Activated T-helper 2 cell treated with anti-CD3 and anti-CD28 coated beads, Interferon-gamma antibody, Interleukin-2, Interleukin-4, amounts not matched to agents 10 μg/mL and 5 μg/mL and 100 μg/mL, durations not matched to agents 14 hours and 24 hours and 36 hours (primary cell): ENCODE data around the gene FAM234B. TPM values are rescaled to one million over a fixed set of nuclear protein-coding genes. Genes with fewer than 3 reads are reported as not detected.
"Not testable (repeated sequence)": the region's sequence is repeated elsewhere in the genome, so short reads cannot be mapped to it uniquely, and the experiment has no call there.

Experiments used
- DNase-seq: peaks from one replicate; pipeline ENCODE4 v3.0.0; 2021; ENCODE audit warnings: low spot score
- H3K27ac Mint-ChIP-seq: one replicate; pipeline ENCODE4 v1.8.0; 2021; ENCODE audit warnings: mixed read lengths
- H3K27me3 Mint-ChIP-seq: one replicate; pipeline ENCODE4 v1.8.0; 2021; ENCODE audit warnings: low read depth, mixed read lengths
- H3K36me3 Mint-ChIP-seq: one replicate; pipeline ENCODE4 v1.8.0; 2021; ENCODE audit warnings: low read depth, mixed read lengths
- H3K4me1 Mint-ChIP-seq: one replicate; pipeline ENCODE4 v1.8.0; 2021; ENCODE audit warnings: low read depth, mixed read lengths
- H3K4me3 Mint-ChIP-seq: one replicate; pipeline ENCODE4 v1.8.0; 2021; ENCODE audit warnings: low read depth, mild to moderate bottlenecking, moderate library complexity, mixed read lengths
- H3K9me3 Mint-ChIP-seq: one replicate; pipeline ENCODE4 v1.8.0; 2021; ENCODE audit warnings: mixed read lengths
- intact Hi-C: fragments of 100-400 bp; cut with micrococcal nuclease; formaldehyde crosslinking; loops from one replicate; pipeline ENCODE4 v1.15.1; 2023
- total RNA-seq: library from RNA; stranded (reverse); gene quantifications from 2 replicates; pipeline ENCODE4 v1.2.3, GENCODE V29; 2022

Gene FAM234B
- total RNA-seq, 1 donor from 2014 or later = 6.8 TPM

DNA sequence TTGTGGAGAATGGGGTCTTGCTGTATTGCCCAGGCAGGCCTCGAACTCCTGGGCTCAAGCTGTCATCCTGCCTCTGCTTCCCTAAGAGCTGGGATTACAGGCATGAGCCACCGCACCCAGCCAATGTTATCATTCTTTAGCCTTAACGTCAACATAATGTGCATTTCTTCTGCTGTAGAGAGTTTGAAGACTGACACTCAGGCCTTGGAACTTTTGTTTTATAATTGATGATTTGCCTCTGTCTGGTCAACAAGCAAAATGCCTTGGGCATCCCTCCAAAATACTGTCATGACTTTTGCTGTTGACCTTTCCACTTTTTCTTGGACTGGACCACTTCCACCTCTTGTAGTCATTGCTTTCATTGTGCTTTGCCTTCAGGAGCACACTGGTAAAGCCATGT is 29.0 kb downstream of the FAM234B start:
- no peaks in the 10 kb centered on the region for H3K4me1 Mint-ChIP-seq
- no peak overlapping the region for H3K27ac Mint-ChIP-seq
- no peaks in the 10 kb centered on the region for H3K9me3 Mint-ChIP-seq
- no peak for DNase-seq
- H3K27me3 Mint-ChIP-seq = no peaks in the 10 kb centered on the region
- H3K36me3 Mint-ChIP-seq = peaks cover 3% of the 10 kb centered on the region
- H3K4me3 Mint-ChIP-seq = no peak overlapping the region
- intact Hi-C loops = no loop called here

GRCh38 chr12:13074396-13075117 is 30.4 kb downstream of the FAM234B start:
- Mint-ChIP-seq H3K27ac (no peak overlapping the region), H3K4me1 (no peaks in the 10 kb centered on the region), H3K27me3 (no peaks in the 10 kb centered on the region), H3K36me3 (peaks cover 3% of the 10 kb centered on the region), H3K4me3 (no peak overlapping the region), H3K9me3 (no peaks in the 10 kb centered on the region)
- DNase-seq = no peak
- intact Hi-C loops = no loop called here

- Mint-ChIP-seq H3K27ac (no peak overlapping the region), H3K9me3 (no peaks in the 10 kb centered on the region), H3K4me1 (no peaks in the 10 kb centered on the region), H3K27me3 (no peaks in the 10 kb centered on the region), H3K36me3 (peaks cover 3% of the 10 kb centered on the region), H3K4me3 (no peak overlapping the region)
- no peak for DNase-seq
- intact Hi-C loops = no loop called here
Measured at GRCh38 chr12:13075118-13075480, 30.9 kb downstream of the FAM234B start.

- intact Hi-C loops = no loop called here
- Mint-ChIP-seq H3K27ac (no peak overlapping the region), H3K27me3 (no peaks in the 10 kb centered on the region), H3K4me1 (no peaks in the 10 kb centered on the region), H3K36me3 (peaks cover 3% of the 10 kb centered on the region), H3K9me3 (no peaks in the 10 kb centered on the region), H3K4me3 (no peak overlapping the region)
- DNase-seq = no peak
Measured at GRCh38 chr12:13075786-13076570, 31.8 kb downstream of the FAM234B start.

- H3K9me3 Mint-ChIP-seq = no peaks in the 10 kb centered on the region
- H3K4me1 Mint-ChIP-seq = no peaks in the 10 kb centered on the region
- no peak overlapping the region for H3K27ac Mint-ChIP-seq
- peaks cover 3% of the 10 kb centered on the region for H3K36me3 Mint-ChIP-seq
- DNase-seq = no peak
- H3K27me3 Mint-ChIP-seq = no peaks in the 10 kb centered on the region
- no peak overlapping the region for H3K4me3 Mint-ChIP-seq
- intact Hi-C loops = no loop called here
Measured at GRCh38 chr12:13079440-13079906, 35.3 kb downstream of the FAM234B start.

DNA sequence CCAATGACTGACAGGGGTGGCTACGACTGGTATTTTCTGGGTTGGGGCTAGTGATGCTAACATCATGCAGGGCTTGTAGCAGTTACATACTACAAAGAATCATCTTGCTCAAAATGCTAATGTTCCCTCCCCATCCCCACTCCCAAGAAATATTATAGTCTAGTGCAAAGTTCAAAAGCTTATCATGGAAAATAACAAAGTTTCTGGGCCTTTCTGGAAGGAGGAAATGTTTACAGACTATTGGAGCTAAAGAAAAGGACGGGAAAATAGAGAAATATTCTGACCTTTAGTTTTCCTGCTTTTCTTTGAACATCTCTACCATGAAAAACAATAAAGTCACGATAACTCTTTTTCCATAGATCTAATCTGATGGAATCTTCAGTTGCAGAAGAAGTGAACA is 36.1 kb downstream of the FAM234B start:
- no peak overlapping the region for H3K27ac Mint-ChIP-seq
- no peak overlapping the region for H3K4me3 Mint-ChIP-seq
- peaks cover 3% of the 10 kb centered on the region for H3K36me3 Mint-ChIP-seq
- no peak for DNase-seq
- H3K27me3 Mint-ChIP-seq = no peaks in the 10 kb centered on the region
- H3K4me1 Mint-ChIP-seq = peaks cover 4% of the 10 kb centered on the region
- no peaks in the 10 kb centered on the region for H3K9me3 Mint-ChIP-seq
- intact Hi-C loops = no loop called here

- Mint-ChIP-seq H3K27ac (no peak overlapping the region), H3K36me3 (no peaks in the 10 kb centered on the region), H3K4me1 (peaks cover 9% of the 10 kb centered on the region), H3K9me3 (no peaks in the 10 kb centered on the region), H3K4me3 (no peak overlapping the region), H3K27me3 (no peaks in the 10 kb centered on the region)
- DNase-seq = no peak
- intact Hi-C loops = no loop called here
Measured at GRCh38 chr12:13082861-13083260, 38.7 kb downstream of the FAM234B start.

DNA sequence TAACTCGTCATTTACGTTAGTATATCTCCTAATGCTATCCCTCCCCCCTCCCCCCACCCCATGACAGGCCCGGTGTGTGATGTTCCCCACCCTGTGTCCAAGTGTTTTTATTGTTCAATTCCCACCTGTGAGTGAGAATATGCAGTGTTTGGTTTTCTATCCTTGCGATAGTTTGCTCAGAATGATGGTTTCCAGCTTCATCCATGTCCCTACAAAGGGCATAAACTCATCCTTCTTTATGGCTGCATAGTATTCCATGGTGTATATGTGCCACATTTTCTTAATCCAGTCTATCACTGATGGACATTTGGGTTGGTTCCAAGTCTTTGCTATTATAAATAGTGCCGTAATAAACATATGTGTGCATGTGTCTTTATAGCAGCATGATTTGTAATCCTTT is 39.5 kb downstream of the FAM234B start:
- H3K27ac Mint-ChIP-seq, H3K4me1 Mint-ChIP-seq, H3K4me3 Mint-ChIP-seq, H3K27me3 Mint-ChIP-seq, intact Hi-C loops, H3K9me3 Mint-ChIP-seq, DNase-seq, H3K36me3 Mint-ChIP-seq: not testable (repeated sequence)

DNA sequence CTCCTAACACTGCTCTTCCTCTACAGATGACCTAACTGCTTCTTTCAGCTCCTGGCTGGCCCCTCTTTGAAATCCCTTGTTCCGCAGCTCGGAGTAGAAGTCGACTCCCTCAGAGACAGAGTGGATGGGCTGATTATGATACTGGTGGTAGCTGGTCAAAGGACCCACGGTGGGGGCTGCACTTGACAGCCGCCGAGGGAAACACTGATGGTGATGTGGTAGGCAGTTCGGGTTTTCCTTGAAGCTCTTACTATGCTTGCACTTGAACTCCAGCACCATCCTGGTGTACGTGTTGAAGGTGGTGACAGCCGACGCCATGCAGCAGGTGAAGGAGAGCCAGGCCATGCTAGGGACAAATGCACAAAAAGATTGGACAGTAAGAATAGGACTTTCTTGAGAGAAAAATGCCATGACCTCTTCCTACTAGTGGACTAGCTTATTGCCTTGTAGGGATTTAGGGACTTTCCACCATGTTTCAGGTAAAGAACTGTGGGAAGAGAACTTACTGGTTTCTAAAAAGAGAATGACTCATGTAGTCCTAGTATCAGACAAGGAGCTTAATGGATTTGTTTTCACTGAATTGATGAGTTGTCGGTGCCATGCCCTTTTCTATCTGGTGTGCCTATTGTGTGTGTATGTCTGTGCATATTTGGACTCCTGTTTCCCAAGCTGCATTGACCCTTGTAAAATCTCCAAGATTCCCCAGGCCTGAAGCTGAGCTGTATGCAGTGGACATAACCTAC is 40.9 kb downstream of the FAM234B start:
- intact Hi-C loops = no loop called here
- no peak for DNase-seq
- no peak overlapping the region for H3K27ac Mint-ChIP-seq

DNA sequence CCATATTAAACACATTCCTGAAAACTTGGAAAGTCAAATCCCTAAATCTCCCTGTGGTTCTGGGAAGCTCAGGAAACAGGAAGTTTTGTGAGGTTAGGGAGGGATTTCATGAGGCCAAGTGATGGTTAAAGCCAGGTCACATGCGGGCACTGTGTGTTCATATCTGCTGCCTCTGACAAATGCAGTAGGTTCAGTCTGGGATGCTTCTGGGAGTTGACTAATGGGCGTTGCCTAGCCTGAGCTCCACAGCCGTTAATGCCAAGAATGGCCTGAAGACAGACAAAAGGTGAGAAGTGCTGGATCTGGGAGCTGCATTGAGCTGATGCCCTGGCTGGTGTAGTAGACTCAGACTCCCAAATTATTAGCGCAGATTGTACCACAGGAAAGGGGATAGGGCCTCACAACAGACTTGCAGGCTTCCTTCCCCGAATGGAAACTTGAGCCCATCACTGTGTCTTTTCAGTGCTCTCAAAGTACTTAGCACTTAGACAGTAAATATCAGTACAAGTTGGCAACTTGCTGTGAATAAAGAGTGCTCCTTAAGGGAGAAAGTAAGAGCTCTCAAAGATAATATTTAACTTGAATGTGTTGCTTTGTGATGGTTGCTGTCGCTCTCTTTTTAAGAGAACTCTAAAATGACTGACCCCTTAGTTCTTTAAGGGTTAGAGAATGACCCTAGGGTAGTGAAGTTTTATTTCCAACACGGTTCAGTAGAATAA is 41.9 kb downstream of the FAM234B start:
- H3K27me3 Mint-ChIP-seq = no peaks in the 10 kb centered on the region
- H3K9me3 Mint-ChIP-seq = no peaks in the 10 kb centered on the region
- DNase-seq = no peak
- no peaks in the 10 kb centered on the region for H3K36me3 Mint-ChIP-seq
- H3K4me3 Mint-ChIP-seq = no peak overlapping the region
- H3K27ac Mint-ChIP-seq = no peak overlapping the region
- H3K4me1 Mint-ChIP-seq = peaks cover 9% of the 10 kb centered on the region
- intact Hi-C loops = no loop called here

More for the DNA sequence above, 40.9 kb downstream of the FAM234B start:
- Mint-ChIP-seq H3K9me3 (no peaks in the 10 kb centered on the region), H3K27me3 (no peaks in the 10 kb centered on the region), H3K4me3 (no peak overlapping the region), H3K36me3 (no peaks in the 10 kb centered on the region), H3K4me1 (peaks cover 9% of the 10 kb centered on the region)

DNA sequence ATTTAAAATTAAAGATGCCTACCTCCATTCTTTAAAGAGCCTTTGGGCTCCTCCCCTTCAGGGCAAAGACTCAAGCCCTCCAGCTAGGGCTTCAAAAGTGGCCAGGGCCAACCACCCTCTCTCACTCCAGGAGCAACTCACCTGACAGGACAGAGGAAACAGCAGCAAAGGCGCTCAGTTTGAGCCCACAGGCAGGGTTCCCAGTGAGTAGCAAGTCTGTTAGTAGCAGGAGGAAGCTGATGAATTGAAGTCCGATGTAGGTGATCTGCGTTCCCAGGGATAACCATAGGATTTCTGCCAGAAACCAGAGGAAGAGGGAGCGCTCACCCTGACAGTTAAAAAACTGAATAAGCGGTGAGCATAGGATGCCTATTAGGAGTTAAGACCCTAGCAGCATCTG is 43.6 kb downstream of the FAM234B start:
- Mint-ChIP-seq H3K9me3 (no peaks in the 10 kb centered on the region), H3K4me1 (peaks cover 9% of the 10 kb centered on the region), H3K27ac (no peak overlapping the region), H3K36me3 (no peaks in the 10 kb centered on the region), H3K27me3 (no peaks in the 10 kb centered on the region), H3K4me3 (no peak overlapping the region)
- DNase-seq = no peak
- intact Hi-C loops = no loop called here

GRCh38 chr12:13088496-13088895 is 44.3 kb downstream of the FAM234B start:
- no peak for DNase-seq
- no peaks in the 10 kb centered on the region for H3K9me3 Mint-ChIP-seq
- intact Hi-C loops = no loop called here
- peaks cover 9% of the 10 kb centered on the region for H3K4me1 Mint-ChIP-seq
- no peaks in the 10 kb centered on the region for H3K27me3 Mint-ChIP-seq
- H3K27ac Mint-ChIP-seq = no peak overlapping the region
- no peak overlapping the region for H3K4me3 Mint-ChIP-seq
- no peaks in the 10 kb centered on the region for H3K36me3 Mint-ChIP-seq
